Epithelial cell of proximal tubule (primary cell): ENCODE results near the gene NBAS. TPM values are rescaled to one million over a fixed set of nuclear protein-coding genes. Genes with fewer than 3 reads are reported as not detected.

ENCODE experiments used
- DNase-seq: peaks from one replicate; pipeline ENCODE4 v3.0.0-alpha.2; 2011; ENCODE audit warnings: low read depth
- H3K4me3 ChIP-seq: 2 replicates; pipeline ENCODE4 v1.5.1; 2011; ENCODE audit warnings: low read depth, mild to moderate bottlenecking, low read length
- CTCF ChIP-seq: conservative IDR thresholded peaks from 2 replicates; pipeline ENCODE4 v1.5.1; 2012; ENCODE audit warnings: low read depth, mild to moderate bottlenecking, low read length
- total RNA-seq: library from RNA; depleted of rRNA; stranded (reverse); fragments of >200 nt; gene quantifications from 2 replicates; pipeline ENCODE4 v1.2.3, GENCODE V29; 2015

Gene NBAS
- total RNA-seq, 1 donor from 2014 or later, result 48.4 TPM

- no peak for DNase-seq
- H3K4me3 ChIP-seq, result peak overlapping the region; percentile 69
- TF ChIP-seq CTCF, result no peak
Measured at GRCh38 chr2:15591373-15591691, 30.2 kb upstream of the NBAS start.

- H3K4me3 ChIP-seq, result no peak overlapping the region
- DNase-seq, result no peak
- peak; percentile 85 for TF ChIP-seq CTCF
Measured at GRCh38 chr2:15588329-15588919, 27.3 kb upstream of the NBAS start.

- no peak overlapping the region for H3K4me3 ChIP-seq
- no peak for DNase-seq
- TF ChIP-seq CTCF, result no peak
Measured at GRCh38 chr2:15584767-15585469, 23.8 kb upstream of the NBAS start.

- DNase-seq, result no peak
- TF ChIP-seq CTCF, result no peak
- no peak overlapping the region for H3K4me3 ChIP-seq
Measured at GRCh38 chr2:15584316-15584715, 23.2 kb upstream of the NBAS start.

GRCh38 chr2:15583826-15584225 lies 22.7 kb upstream of the NBAS start:
- H3K4me3 ChIP-seq, result no peak overlapping the region
- DNase-seq, result no peak
- TF ChIP-seq CTCF, result no peak

- no peak for DNase-seq
- no peak overlapping the region for H3K4me3 ChIP-seq
- no peak for TF ChIP-seq CTCF
Measured at GRCh38 chr2:15582710-15583357, 21.7 kb upstream of the NBAS start.
